Right lobe of liver (tissue), 6 donors: Measurements from ENCODE around the gene POLN. TPM values are rescaled to one million over a fixed set of nuclear protein-coding genes. Genes with fewer than 3 reads are reported as not detected.
"Not testable (repeated sequence)": the region's sequence is repeated elsewhere in the genome, so short reads cannot be mapped to it uniquely, and the experiment has no call there.

Experiments used
- ATAC-seq, 4 donors: fragments of 200-7000 bp; cut with Tn5 transposase; one replicate each; pipeline ENCODE4 v1.9.1; 2020; ENCODE audit warnings: mild to moderate bottlenecking in 4 of 4, moderate library complexity in 4 of 4
- DNase-seq, 3 donors: peaks; one replicate each; pipeline ENCODE4 v3.0.0-alpha.2; 2020
- H3K27ac ChIP-seq, 3 donors: fragments of 200-600 bp; one replicate each; pipeline ENCODE4 v1.8.0; 2022
- H3K27me3 ChIP-seq, 2 donors: fragments of 200-600 bp; one replicate each; pipeline ENCODE4 v1.8.0; 2022
- H3K36me3 ChIP-seq, 4 donors: fragments of 200-600 bp; sonication (generic) in 1 of 4; one replicate each; pipeline versions ENCODE4 v1.5.1 to v1.8.0; 2017 to 2022; ENCODE audit warnings: control low read depth in 1 of 4
- H3K4me1 ChIP-seq, 4 donors: fragments of 200-600 bp; sonication (generic) in 1 of 4; one replicate each; pipeline versions ENCODE4 v1.5.1 to v1.8.0; 2017 to 2022; ENCODE audit warnings: control low read depth in 1 of 4
- H3K4me3 ChIP-seq, 3 donors: fragments of 200-600 bp; one replicate each; pipeline ENCODE4 v1.8.0; 2022
- H3K9me3 ChIP-seq, 4 donors: fragments of 200-600 bp; sonication (generic) in 1 of 4; one replicate each; pipeline versions ENCODE4 v1.5.1 to v1.8.0; 2017 to 2022; ENCODE audit warnings: control low read depth in 1 of 4
- POLR2A ChIP-seq: fragments of 450-650 bp; IDR thresholded peaks from one replicate; pipeline ENCODE4 v1.6.1; 2017; ENCODE audit warnings: antibody characterized with exemption, mild to moderate bottlenecking
- WGBS: methylation state at CpG from one replicate; pipeline ENCODE4 v1.1.6; 2018; ENCODE audit warnings: low coverage, low lambda C conversion rate; ENCODE audit not compliant: insufficient coverage; ENCODE audit errors: missing lambda C conversion rate; 5-methylcytosine and 5-hydroxymethylcytosine counted together
- intact Hi-C, 2 donors: fragments of 100-400 bp; cut with DNase I; formaldehyde crosslinking; loops; one replicate each; pipeline versions ENCODE4 v1.11.2 to v1.14.1; 2022
- total RNA-seq, 6 experiments: library from RNA; depleted of rRNA in 2 of 6; stranded (reverse); fragments of >200 nt in 2 of 6; fragmentation: NEBNext Ultra II Directional in 3 of 6; extraction: Animal tissue kit (Norgen Biotek cat#: 25700) in 3 of 6; gene quantifications; one replicate each; pipeline versions ENCODE4 v1.1.0 to v1.2.4, GENCODE V29; 2016 to 2023
- TF ChIP-seq, protein P1 (sequence below), 4 donors: fragments of 200-600 bp in 3 of 4; fragments of 450-650 bp in 1 of 4; IDR thresholded peaks; one replicate each; pipeline versions ENCODE4 v1.5.1 to v1.8.0; 2016 to 2022; ENCODE audit warnings: antibody characterized with exemption in 4 of 4, mild to moderate bottlenecking in 2 of 4
- donor health status: DM: no; HTN: yes; CAD: no.
- donor health status: DM: no; HTN: no; CAD: no.
- donor health status: DM: no; HTN: no; CAD: no.
- donor health status: DM: no; HTN: yes; CAD: no.
- donor health status: DM: no; HTN: yes; CAD: no.

The POLN gene
- total RNA-seq, 6 experiments from 2014 or later = 0.87 to 2.5 (median 1.4) TPM

DNA sequence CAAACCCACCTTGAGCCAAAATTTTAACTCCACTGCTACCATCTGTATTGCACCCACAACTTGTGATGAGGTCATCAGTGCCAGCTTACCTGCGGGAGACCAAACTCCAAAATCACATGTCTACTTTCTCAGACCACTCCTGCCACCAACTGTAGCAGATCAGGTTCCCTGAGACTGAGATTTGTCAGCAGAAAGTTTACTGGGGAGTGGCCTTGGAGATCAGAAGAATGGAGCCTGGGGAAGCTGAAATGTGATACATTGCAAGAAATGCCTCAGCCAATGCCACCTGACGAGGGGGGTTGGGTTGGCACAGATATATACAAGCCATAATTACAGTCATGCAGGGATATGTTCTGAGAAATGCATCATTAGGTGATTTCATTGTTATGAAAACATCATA, 19.1 kb downstream of the POLN start:
- Histone ChIP-seq H3K4me1 (no peaks in the 10 kb centered on the region), H3K27ac (no peak overlapping the region), H3K9me3 (no peaks in the 10 kb centered on the region), H3K4me3 (no peak overlapping the region), H3K36me3 (no peaks in the 10 kb centered on the region), H3K27me3 (no peaks in the 10 kb centered on the region)
- 100% methylated on average over 1 of the region's 2 CpGs for WGBS
- ATAC-seq (no peak), DNase-seq (no peak)
- intact Hi-C loops = no loop called here
- no peak for TF ChIP-seq POLR2A
- TF ChIP-seq, protein P1, sequence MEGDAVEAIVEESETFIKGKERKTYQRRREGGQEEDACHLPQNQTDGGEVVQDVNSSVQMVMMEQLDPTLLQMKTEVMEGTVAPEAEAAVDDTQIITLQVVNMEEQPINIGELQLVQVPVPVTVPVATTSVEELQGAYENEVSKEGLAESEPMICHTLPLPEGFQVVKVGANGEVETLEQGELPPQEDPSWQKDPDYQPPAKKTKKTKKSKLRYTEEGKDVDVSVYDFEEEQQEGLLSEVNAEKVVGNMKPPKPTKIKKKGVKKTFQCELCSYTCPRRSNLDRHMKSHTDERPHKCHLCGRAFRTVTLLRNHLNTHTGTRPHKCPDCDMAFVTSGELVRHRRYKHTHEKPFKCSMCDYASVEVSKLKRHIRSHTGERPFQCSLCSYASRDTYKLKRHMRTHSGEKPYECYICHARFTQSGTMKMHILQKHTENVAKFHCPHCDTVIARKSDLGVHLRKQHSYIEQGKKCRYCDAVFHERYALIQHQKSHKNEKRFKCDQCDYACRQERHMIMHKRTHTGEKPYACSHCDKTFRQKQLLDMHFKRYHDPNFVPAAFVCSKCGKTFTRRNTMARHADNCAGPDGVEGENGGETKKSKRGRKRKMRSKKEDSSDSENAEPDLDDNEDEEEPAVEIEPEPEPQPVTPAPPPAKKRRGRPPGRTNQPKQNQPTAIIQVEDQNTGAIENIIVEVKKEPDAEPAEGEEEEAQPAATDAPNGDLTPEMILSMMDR (IDR thresholded peaks at IDR 0.05) = no peak

DNA sequence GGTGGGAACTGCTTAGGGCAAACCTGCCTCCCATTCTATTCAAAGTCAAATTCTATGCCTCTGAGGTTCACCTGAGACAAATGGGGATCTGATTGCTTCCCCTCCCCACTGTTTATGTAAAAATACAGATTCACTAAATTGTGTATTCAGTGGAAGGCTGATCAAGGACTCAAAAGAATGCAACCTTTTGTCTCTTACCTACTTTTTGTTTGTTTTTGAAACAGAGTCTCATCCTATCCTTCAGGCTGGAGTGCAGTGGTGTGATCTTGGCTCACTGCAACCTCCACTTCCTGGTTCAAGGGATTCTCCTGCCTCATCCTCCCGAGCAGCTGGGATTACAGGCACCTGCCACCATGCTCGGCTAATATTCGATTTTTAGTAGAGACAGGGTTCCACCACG, 20.5 kb downstream of the POLN start:
- H3K27me3 ChIP-seq, H3K9me3 ChIP-seq, ATAC-seq, H3K4me1 ChIP-seq, intact Hi-C loops, H3K4me3 ChIP-seq, H3K27ac ChIP-seq, H3K36me3 ChIP-seq, DNase-seq: not testable (repeated sequence)
- WGBS = 80% methylated on average over 4 of the region's 4 CpGs

DNA sequence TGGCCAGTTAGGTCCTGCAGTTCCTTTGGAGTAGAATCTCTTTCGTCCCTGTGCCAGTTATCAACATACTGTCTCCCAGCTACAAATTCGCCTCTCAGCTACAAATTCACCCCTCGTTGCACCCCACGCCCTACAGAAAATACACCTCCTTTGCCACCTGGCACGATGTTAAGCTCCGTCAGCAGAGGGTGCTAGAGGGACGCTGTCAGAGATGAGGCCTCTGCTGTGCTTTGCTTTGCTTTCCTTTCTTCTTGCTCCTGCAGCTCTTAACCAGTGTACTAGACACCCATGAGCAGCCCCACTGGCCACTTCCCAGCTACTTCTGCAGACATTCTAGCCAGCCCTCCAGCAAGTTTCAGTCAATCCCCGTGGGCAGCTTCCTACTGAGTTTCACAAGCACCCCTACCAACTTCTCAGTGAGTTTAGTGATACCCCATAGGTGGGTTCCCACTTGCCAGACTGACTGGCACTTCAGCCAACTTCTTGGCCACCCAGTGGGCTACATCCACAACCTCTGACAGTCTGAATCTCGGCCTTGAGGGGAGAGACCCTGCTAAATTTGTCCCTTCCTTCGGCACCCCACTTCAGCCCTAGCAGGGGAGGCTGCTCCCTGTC, 21.8 kb downstream of the POLN start:
- Histone ChIP-seq H3K4me1 (no peaks in the 10 kb centered on the region), H3K4me3 (no peak overlapping the region), H3K36me3 (no peaks in the 10 kb centered on the region), H3K27me3 (no peaks in the 10 kb centered on the region), H3K9me3 (no peaks in the 10 kb centered on the region), H3K27ac (no peak overlapping the region)
- intact Hi-C loops = no loop called here
- DNase-seq = peak; percentile 61 to 71 (median 66)
- WGBS = 5% methylated on average over 10 of the region's 10 CpGs
- peak; percentile 95 to 99 (median 97) for ATAC-seq
- TF ChIP-seq POLR2A = no peak
- TF ChIP-seq, protein P1 (IDR thresholded peaks at IDR 0.05) = peak; percentile 76 to 84 (median 82)

DNA sequence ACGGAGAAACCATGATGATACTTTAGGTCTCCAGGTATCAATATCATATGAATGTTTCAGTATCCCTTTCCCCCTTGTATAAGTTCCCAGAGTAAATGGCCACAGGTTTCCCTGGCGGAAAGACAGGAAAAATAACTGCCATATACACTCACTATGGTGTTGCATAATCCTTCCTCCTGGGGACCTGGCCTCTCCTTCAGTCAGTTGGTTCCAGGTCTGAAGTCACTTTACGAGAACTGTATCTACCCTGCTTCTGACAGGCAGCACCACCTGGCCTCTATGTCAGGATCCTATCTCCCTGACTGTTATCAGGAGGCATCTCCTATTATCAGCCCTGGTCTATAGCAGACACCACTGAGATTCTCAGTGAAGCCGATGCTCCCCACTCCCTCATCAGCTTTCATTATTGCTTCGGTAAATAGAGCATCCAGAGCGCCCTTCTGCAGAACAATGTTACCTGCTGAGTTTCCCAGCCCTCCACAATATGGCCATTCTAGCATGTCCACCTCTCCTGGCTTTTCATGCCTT, 22.6 kb downstream of the POLN start:
- H3K9me3 ChIP-seq = no peaks in the 10 kb centered on the region
- H3K27ac ChIP-seq = no peak overlapping the region
- DNase-seq (no peak), ATAC-seq (no peak)
- WGBS = 78% methylated on average over 4 of the region's 6 CpGs
- no peaks in the 10 kb centered on the region for H3K27me3 ChIP-seq
- intact Hi-C loops = loop anchor here in 1 of 2 donors (10.0 kb wide), 1 partner anchor 226 kb away; no protein-coding TSS in a partner anchor
- TF ChIP-seq, protein P1 (IDR thresholded peaks at IDR 0.05) = no peak
- TF ChIP-seq POLR2A = no peak
- no peaks in the 10 kb centered on the region for H3K36me3 ChIP-seq
- no peaks in the 10 kb centered on the region for H3K4me1 ChIP-seq
- no peak overlapping the region for H3K4me3 ChIP-seq

DNA sequence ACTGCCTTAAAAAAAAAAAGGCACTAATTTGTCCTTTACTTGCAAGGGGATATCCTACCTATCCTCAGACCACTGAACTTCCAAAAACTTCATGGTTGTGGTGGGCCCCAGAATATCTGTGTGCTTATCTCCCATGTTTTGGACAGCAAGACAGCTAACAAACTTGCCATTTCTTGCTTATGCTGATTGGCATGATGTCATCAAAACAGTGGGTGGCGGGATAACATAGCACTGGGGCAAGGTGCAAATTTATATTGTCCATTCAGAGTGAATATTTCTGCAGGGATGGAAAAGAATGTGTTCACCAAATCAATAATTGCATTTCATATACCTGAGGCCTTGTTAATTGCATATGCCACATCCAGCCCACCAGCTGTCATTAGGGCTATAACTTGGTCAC, 23.5 kb downstream of the POLN start:
- TF ChIP-seq, protein P1 (IDR thresholded peaks at IDR 0.05) = no peak
- no peak for TF ChIP-seq POLR2A
- H3K9me3 ChIP-seq = no peaks in the 10 kb centered on the region
- H3K27ac ChIP-seq = no peak overlapping the region
- H3K4me3 ChIP-seq = no peak overlapping the region
- intact Hi-C loops = loop anchor here in 1 of 2 donors (10.0 kb wide), 1 partner anchor 226 kb away; no protein-coding TSS in a partner anchor
- H3K36me3 ChIP-seq = no peaks in the 10 kb centered on the region
- no peaks in the 10 kb centered on the region for H3K4me1 ChIP-seq
- H3K27me3 ChIP-seq = no peaks in the 10 kb centered on the region
- 70% methylated on average over 1 of the region's 1 CpG for WGBS
- ATAC-seq (no peak), DNase-seq (no peak)
